ENCODE data around the gene CRK.

CRK gene

DNA sequence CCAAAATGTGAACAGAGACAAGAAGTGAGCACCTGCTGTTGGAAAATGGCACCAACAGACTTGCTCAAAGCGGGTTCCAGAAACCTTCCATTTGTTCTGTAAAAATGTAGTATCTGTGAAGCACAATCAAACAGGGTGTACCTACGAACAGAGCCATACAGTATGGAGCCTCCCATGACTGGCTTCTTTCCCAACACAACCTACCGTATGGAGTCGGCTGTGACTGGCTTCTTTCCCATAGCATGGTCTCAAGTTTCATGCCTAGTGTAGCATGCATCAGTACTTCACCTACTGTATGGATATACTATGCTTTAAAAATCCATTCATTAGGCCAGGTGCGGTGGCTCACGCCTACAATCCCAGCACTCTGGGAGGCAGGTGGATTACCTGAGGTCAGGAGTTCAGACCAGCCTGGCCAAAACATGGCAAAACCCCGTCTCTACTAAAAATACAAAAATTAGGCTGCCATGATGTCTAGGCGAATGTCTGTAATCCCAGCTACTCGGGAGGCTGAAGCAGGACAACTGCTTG lies 82.3 kb downstream of the CRK start:
- TF ChIP-seq GATA2 (IDR thresholded peaks at IDR 0.05; ENCODE audit: low read depth, low read length) (no peak), GATA3 (IDR thresholded peaks at IDR 0.05; ENCODE audit: low read depth, low read length) (no peak)

DNA sequence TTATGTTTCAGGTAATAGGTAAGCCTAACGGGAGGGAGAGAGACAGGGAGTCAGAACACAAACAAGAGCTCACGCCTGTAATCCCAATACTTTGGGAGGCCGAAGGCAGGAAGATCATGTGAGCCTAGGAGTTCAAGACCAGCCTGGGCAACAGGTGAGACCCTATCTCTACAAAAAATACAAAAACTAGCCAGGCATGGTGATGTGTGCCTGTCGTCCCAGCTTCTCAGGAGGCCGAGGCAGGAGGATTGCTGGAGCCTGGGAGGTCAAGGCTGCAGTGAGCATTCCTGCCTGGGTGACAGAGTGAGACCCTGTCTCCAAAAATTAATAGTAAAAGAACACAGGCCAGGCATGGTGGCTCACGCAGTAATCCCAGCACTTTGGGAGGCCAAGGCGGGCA lies 83.4 kb downstream of the CRK start:
- TF ChIP-seq GATA2 (IDR thresholded peaks at IDR 0.05; ENCODE audit: low read depth, low read length), result no peak
- TF ChIP-seq GATA3 (IDR thresholded peaks at IDR 0.05; ENCODE audit: low read depth, low read length), result no peak

DNA sequence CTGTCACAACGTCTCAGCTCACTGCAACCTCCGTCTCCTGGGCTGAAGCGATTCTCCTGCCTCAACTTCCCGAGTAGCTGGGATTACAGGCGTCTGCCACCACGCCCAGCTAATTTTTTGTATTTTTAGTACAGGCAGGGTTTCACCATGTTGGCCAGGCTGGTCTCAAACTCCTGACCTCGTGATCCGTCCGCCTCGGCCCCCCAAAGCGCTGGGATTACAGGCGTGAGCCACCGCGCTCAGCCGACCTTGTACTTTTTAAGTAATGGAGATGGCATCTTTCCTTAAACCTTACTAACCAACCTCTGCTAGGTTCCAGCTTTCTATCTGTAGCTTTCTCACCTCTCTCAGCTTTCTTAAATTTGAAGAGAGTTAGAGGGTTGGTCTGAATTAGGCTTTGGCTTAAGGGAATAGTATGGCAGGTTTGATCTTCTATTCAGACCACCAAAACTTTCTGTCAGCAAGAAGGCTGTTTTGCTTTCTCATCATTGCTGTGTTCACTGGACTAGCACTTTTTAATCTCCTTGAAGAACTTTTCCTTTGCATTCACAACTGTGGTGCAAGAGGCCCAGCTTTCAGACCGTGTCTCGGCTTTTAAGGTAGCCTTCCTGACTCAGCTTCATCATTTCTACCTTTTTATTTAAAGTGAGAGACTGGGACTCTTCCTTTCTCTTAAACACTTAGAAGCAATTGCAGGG lies 84.0 kb downstream of the CRK start:
- TF ChIP-seq GATA3 (IDR thresholded peaks at IDR 0.05; ENCODE audit: low read depth, low read length) (no peak), GATA2 (IDR thresholded peaks at IDR 0.05; ENCODE audit: low read depth, low read length) (no peak)
